CD4-positive, alpha-beta T cell treated with Interferon gamma for 1 hour (primary cell): ENCODE measurements around the gene GRIK3.

Source experiments
- DNase-seq: peaks from one replicate; pipeline ENCODE4 v3.0.0-alpha.2; 2020

GRIK3 gene

GRCh38 chr1:36752431-36752830 lies 281.9 kb downstream of the GRIK3 start:
- DNase-seq: no peak

- no peak for DNase-seq
Observed at GRCh38 chr1:36751525-36751924, 282.8 kb downstream of the GRIK3 start.

- DNase-seq: no peak
Observed at GRCh38 chr1:36748466-36748865, 285.8 kb downstream of the GRIK3 start.
